K562 (cell line): ENCODE measurements around the gene CHMP3. TPM values are rescaled to one million over a fixed set of nuclear protein-coding genes. Genes with fewer than 3 reads are reported as not detected.

Source experiments
- ATAC-seq: fragments of 200-7000 bp; cut with Tn5 transposase; 3 replicates; pipeline ENCODE4 v1.9.1; 2020; ENCODE audit warnings: moderate library complexity
- BruUV-seq: library from RNA; stranded (reverse); fragments of 400-500 nt; replicated peaks from 2 replicates; lab custom pipeline; 2021; lab: Mats Ljungman, UMichigan
- CTCF ChIA-PET: fragments of 300-600 bp; formaldehyde crosslinking; extraction: SDS; loops from one replicate; lab custom pipeline; 2021; ENCODE audit warnings: low intra/inter-chr PET ratio; lab: Yijun Ruan, JAX
- POLR2A ChIA-PET: fragments of 300-600, 350-650 bp; sonication (Branson Sonifier 250); formaldehyde crosslinking; extraction: SDS; loops from one replicate; lab custom pipeline; 2021; ENCODE audit warnings: antibody characterized with exemption, inconsistent platforms; lab: Yijun Ruan, JAX
- DNase-seq, 4 experiments: peaks; one replicate each; pipeline versions ENCODE4 v3.0.0 to v3.0.0-alpha.2; 2011 to 2018; ENCODE audit warnings: low spot score in 3 of 4, mixed read lengths in 3 of 4; ENCODE audit errors: extremely low read depth in 1 of 4
- FAIRE-seq: peaks from 2 replicates; lab custom pipeline; 2011; peaks lifted over from hg19 to GRCh38; lab: Jason Lieb, UNC
- H2AFZ ChIP-seq: 2 replicates; pipeline ENCODE4 v1.6.0; 2011; ENCODE audit warnings: low read depth, low read length, control low read depth, inconsistent platforms
- H3K27ac ChIP-seq: fragments of 200-600 bp; 3 replicates; pipeline ENCODE4 v1.8.0; 2011; ENCODE audit warnings: low read depth, mild to moderate bottlenecking, control low read depth, inconsistent platforms, low read length, moderate library complexity, mixed read lengths; ENCODE audit errors: extremely low read depth
- H3K27me3 ChIP-seq, 2 experiments: fragments of 300-600 bp in 1 of 2; 2 replicates in 1 of 2; 3 replicates in 1 of 2; pipeline versions ENCODE4 v1.6.0 to v1.8.0; 2011; ENCODE audit warnings: inconsistent platforms in 2 of 2, low read length in 2 of 2, mild to moderate bottlenecking in 1 of 2, mixed read lengths in 1 of 2, moderate library complexity in 1 of 2; ENCODE audit not compliant: control insufficient read depth in 2 of 2, insufficient read depth in 2 of 2
- H3K36me3 ChIP-seq: fragments of 300-600 bp; 3 replicates; pipeline ENCODE4 v1.8.0; 2011; ENCODE audit warnings: mild to moderate bottlenecking, low read length, inconsistent platforms; ENCODE audit not compliant: control insufficient read depth, insufficient read depth
- H3K4me1 ChIP-seq, 2 experiments: fragments of 200-600 bp in 1 of 2; replicated peaks in 1 of 2; 2 replicates in 1 of 2; 3 replicates in 1 of 2; pipeline versions ENCODE4 v1.5.1 to v1.8.0; 2011; ENCODE audit warnings: inconsistent platforms in 2 of 2, low read length in 2 of 2, mild to moderate bottlenecking in 1 of 2, mixed read lengths in 1 of 2, moderate library complexity in 1 of 2; ENCODE audit not compliant: control insufficient read depth in 2 of 2, insufficient read depth in 2 of 2
- H3K4me2 ChIP-seq: 2 replicates; pipeline ENCODE4 v1.6.1; 2011; ENCODE audit warnings: low read length, control low read depth, inconsistent platforms, mixed read lengths; ENCODE audit not compliant: insufficient read depth
- H3K4me3 ChIP-seq: fragments of 200-600 bp; sonication (generic), shearing (Covaris generic); 2 replicates; pipeline ENCODE4 v1.5.1; 2016; ENCODE audit warnings: control low read depth, inconsistent platforms
- H3K79me2 ChIP-seq: fragments of 200-600 bp; 3 replicates; pipeline ENCODE4 v1.8.0; 2011; ENCODE audit warnings: low read length, inconsistent platforms; ENCODE audit not compliant: control insufficient read depth, insufficient read depth
- H3K9ac ChIP-seq, 2 experiments: 2 replicates each; pipeline versions ENCODE4 v1.6.0 to v1.6.1; 2011; ENCODE audit warnings: low read depth in 2 of 2, low read length in 2 of 2, control low read depth in 1 of 2, inconsistent platforms in 1 of 2, mild to moderate bottlenecking in 1 of 2, mixed read lengths in 1 of 2; ENCODE audit not compliant: insufficient read depth in 1 of 2
- H3K9me1 ChIP-seq: one replicate; pipeline ENCODE4 v1.6.0; 2011; ENCODE audit warnings: inconsistent platforms, mild to moderate bottlenecking, low read length, moderate library complexity; ENCODE audit not compliant: control insufficient read depth, insufficient read depth
- H3K9me3 ChIP-seq: replicated peaks from 2 replicates; pipeline ENCODE4 v1.5.1; 2011; ENCODE audit warnings: low read depth, low read length, inconsistent platforms; ENCODE audit not compliant: control insufficient read depth, insufficient read depth
- H4K20me1 ChIP-seq: replicated peaks from 2 replicates; pipeline ENCODE4 v1.6.1; 2011; ENCODE audit warnings: low read length, inconsistent platforms, mixed read lengths; ENCODE audit not compliant: control insufficient read depth, insufficient read depth
- BRD9 ChIP-seq: fragments of 450-650 bp; IDR thresholded peaks from 2 replicates; pipeline ENCODE4 v1.6.1; 2018; ENCODE audit warnings: low read depth; ENCODE audit not compliant: partially characterized antibody
- CHD4 ChIP-seq: fragments of 200-600 bp; sonication (generic); IDR thresholded peaks from 3 replicates; pipeline ENCODE4 v1.6.1; 2012; ENCODE audit warnings: low read depth, mild to moderate bottlenecking, mixed read lengths, low read length, inconsistent platforms; ENCODE audit not compliant: insufficient read depth, insufficient replicate concordance, poor library complexity, severe bottlenecking
- HNRNPLL ChIP-seq: fragments of 200-400 bp; formaldehyde crosslinking; IDR thresholded peaks from 2 replicates; pipeline ENCODE4 v1.6.1; 2017; ENCODE audit warnings: low read length, low read depth, mild to moderate bottlenecking; ENCODE audit not compliant: poor library complexity, severe bottlenecking
- MTA1 ChIP-seq: fragments of 450-650 bp; IDR thresholded peaks from 2 replicates; pipeline ENCODE4 v1.6.1; 2017; ENCODE audit warnings: borderline replicate concordance
- NR2C2 ChIP-seq, 2 experiments: fragments of 200-800 bp in 1 of 2; sonication (Bioruptor generic) in 1 of 2; sonication (generic) in 1 of 2; formaldehyde crosslinking in 1 of 2; IDR thresholded peaks; 2 replicates each; pipeline versions ENCODE4 v1.6.1 to v1.8.0; 2016 to 2022; ENCODE audit warnings: mild to moderate bottlenecking in 1 of 2, missing compliant biosample characterization in 1 of 2, missing genetic modification characterization in 1 of 2, missing genetic modification reagents in 1 of 2
- POLR2B ChIP-seq: fragments of 450-650 bp; IDR thresholded peaks from 2 replicates; pipeline ENCODE4 v1.6.1; 2018; ENCODE audit warnings: low read depth; ENCODE audit not compliant: partially characterized antibody
- SMARCA5 ChIP-seq: fragments of 450-650 bp; IDR thresholded peaks from 2 replicates; pipeline ENCODE4 v1.6.1; 2016
- ZNF324 ChIP-seq: fragments of 250-450 bp; sonication (Bioruptor Pico); IDR thresholded peaks from 2 replicates; pipeline ENCODE4 v1.4.0; 2020; ENCODE audit warnings: mild to moderate bottlenecking
- ZNF347 ChIP-seq: fragments of 450-650 bp; formaldehyde crosslinking; IDR thresholded peaks from 2 replicates; pipeline ENCODE4 v1.4.0; 2020; ENCODE audit warnings: low read depth, mild to moderate bottlenecking, moderate library complexity
- WGBS: fragments of 100-300 bp; shearing (Covaris generic); methylation state at CpG from one replicate; pipeline ENCODE4 v1.1.6; 2016; ENCODE audit warnings: low coverage, mixed read lengths; ENCODE audit not compliant: insufficient coverage; ENCODE audit errors: missing lambda C conversion rate; 5-methylcytosine and 5-hydroxymethylcytosine counted together
- in situ Hi-C: fragments of 300-500 bp; cut with MboI; formaldehyde crosslinking; loops from 4 replicates; pipeline ENCODE4 v1.15.0; 2018; ENCODE audit warnings: inconsistent platforms, mixed read lengths
- intact Hi-C: fragments of 100-400 bp; cut with micrococcal nuclease; formaldehyde crosslinking; loops from 2 replicates; pipeline ENCODE4 v1.14.2; 2022
- polyA plus RNA-seq, 8 experiments: library from polyadenylated mRNA; depleted of rRNA in 4 of 8; stranded (reverse) in 5 of 8; unstranded in 3 of 8; fragments of >200 nt; fragmentation: Nextera tagmentation in 2 of 8; fragmentation: Illumina TruSeq in 1 of 8; extraction: Ambion mirVana in 2 of 8; extraction: Trizol in 1 of 8; gene quantifications; 2 replicates each; pipeline versions ENCODE4 v1.2.1 to v1.2.3, GENCODE V29; 2011 to 2014; ENCODE audit warnings: inconsistent platforms in 1 of 8, missing spikeins in 1 of 8
- total RNA-seq, 7 experiments: library from RNA; depleted of rRNA in 6 of 7; stranded (reverse); fragments of >200 nt in 6 of 7; fragmentation: Illumina TruSeq in 2 of 7; extraction: Trizol in 2 of 7; gene quantifications; 2 replicates each; pipeline versions ENCODE4 v1.2.1 to v1.2.3, GENCODE V29; 2011 to 2021; ENCODE audit warnings: low replicate concordance in 1 of 7
- TF ChIP-seq, protein P1 (sequence below): fragments of 450-650 bp; formaldehyde crosslinking; IDR thresholded peaks from 2 replicates; pipeline ENCODE4 v1.4.0; 2020; ENCODE audit warnings: mild to moderate bottlenecking
- TF ChIP-seq, protein P2 (sequence below): fragments of 200-800 bp; sonication (Bioruptor generic); IDR thresholded peaks from 2 replicates; pipeline ENCODE4 v1.6.1; 2017; ENCODE audit warnings: missing genetic modification characterization, missing compliant biosample characterization
- TF ChIP-seq, protein P3 (sequence below): sonication (generic); formaldehyde crosslinking; IDR thresholded peaks from 2 replicates; pipeline ENCODE4 v1.5.0; 2020; ENCODE audit warnings: missing genetic modification reagents

The CHMP3 gene
- total and polyA plus RNA-seq, 9 of the 15 experiments (the other 6 are each of a cell fraction or from before 2014, with no cell fraction given) = 20.6 to 52.5 (median 31.7) TPM

DNA sequence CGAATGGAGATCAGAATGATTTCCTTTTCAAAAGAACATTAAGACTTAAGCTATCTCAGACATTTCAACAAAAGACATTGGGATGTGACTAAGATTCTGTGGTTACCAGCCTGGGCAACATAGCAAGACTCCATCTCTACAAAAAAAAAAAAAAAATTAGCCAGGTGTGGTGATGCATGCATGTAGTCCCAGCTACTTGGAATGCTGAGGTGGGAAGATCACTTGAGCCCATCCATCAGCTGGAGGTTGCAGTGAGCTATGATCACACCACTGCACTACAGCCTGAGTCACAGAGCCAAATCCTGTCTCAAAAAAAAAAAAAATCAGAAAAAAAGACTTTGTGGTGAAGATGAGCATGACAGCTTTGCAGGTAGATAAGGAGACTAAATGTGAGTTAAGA lies 47.6 kb upstream of the CHMP3 start:
- no peaks in the 10 kb centered on the region for H3K27me3 ChIP-seq
- BruUV-seq = no TSS peak
- TF ChIP-seq, protein P1, sequence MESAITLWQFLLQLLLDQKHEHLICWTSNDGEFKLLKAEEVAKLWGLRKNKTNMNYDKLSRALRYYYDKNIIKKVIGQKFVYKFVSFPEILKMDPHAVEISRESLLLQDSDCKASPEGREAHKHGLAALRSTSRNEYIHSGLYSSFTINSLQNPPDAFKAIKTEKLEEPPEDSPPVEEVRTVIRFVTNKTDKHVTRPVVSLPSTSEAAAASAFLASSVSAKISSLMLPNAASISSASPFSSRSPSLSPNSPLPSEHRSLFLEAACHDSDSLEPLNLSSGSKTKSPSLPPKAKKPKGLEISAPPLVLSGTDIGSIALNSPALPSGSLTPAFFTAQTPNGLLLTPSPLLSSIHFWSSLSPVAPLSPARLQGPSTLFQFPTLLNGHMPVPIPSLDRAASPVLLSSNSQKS (CRISPR knock-in tag) = no peak
- no peak for TF ChIP-seq BRD9
- TF ChIP-seq HNRNPLL = no peak
- TF ChIP-seq ZNF324 (CRISPR knock-in tag) = no peak
- no peak for TF ChIP-seq CHD4
- TF ChIP-seq, protein P2, sequence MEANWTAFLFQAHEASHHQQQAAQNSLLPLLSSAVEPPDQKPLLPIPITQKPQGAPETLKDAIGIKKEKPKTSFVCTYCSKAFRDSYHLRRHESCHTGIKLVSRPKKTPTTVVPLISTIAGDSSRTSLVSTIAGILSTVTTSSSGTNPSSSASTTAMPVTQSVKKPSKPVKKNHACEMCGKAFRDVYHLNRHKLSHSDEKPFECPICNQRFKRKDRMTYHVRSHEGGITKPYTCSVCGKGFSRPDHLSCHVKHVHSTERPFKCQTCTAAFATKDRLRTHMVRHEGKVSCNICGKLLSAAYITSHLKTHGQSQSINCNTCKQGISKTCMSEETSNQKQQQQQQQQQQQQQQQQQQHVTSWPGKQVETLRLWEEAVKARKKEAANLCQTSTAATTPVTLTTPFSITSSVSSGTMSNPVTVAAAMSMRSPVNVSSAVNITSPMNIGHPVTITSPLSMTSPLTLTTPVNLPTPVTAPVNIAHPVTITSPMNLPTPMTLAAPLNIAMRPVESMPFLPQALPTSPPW (CRISPR knock-in tag) = no peak
- no peak for TF ChIP-seq ZNF347 (CRISPR knock-in tag)
- TF ChIP-seq MTA1 = no peak
- TF ChIP-seq, protein P3, sequence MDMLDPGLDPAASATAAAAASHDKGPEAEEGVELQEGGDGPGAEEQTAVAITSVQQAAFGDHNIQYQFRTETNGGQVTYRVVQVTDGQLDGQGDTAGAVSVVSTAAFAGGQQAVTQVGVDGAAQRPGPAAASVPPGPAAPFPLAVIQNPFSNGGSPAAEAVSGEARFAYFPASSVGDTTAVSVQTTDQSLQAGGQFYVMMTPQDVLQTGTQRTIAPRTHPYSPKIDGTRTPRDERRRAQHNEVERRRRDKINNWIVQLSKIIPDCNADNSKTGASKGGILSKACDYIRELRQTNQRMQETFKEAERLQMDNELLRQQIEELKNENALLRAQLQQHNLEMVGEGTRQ (CRISPR knock-in tag) = no peak
- TF ChIP-seq NR2C2 (CRISPR knock-in tag; IDR thresholded peaks at IDR 0.05) = no peak
- no peak for TF ChIP-seq NR2C2 (tag; IDR thresholded peaks at IDR 0.05)
- TF ChIP-seq SMARCA5 = no peak
- no peak for TF ChIP-seq POLR2B
- TF ChIP-seq, all 486 proteins: peak for 0
- H2AFZ ChIP-seq = no peak overlapping the region
- H4K20me1 ChIP-seq = no peaks in the 10 kb centered on the region; the same call in 1 of the 2 replicates
- WGBS = 86% methylated on average over 1 of the region's 1 CpG
- FAIRE-seq = no peak
- H3K9ac ChIP-seq = no peak overlapping the region
- H3K4me3 ChIP-seq = no peak overlapping the region
- H3K4me2 ChIP-seq = no peak overlapping the region
- ChIA-PET CTCF (no interaction called here), POLR2A (interaction anchor here (0.6 to 1.7 kb wide), 4 partner anchors 9 to 114 kb away, joined by 4 to 5 read pairs (median 4); no protein-coding TSS in a partner anchor)
- H3K4me1 ChIP-seq = no peaks in the 10 kb centered on the region
- no peaks in the 10 kb centered on the region for H3K79me2 ChIP-seq
- in situ Hi-C loops = no loop called here
- ATAC-seq = no peak
- no peak for DNase-seq
- no peaks in the 10 kb centered on the region for H3K9me1 ChIP-seq
- H3K9me3 ChIP-seq = no peaks in the 10 kb centered on the region
- no peak overlapping the region for H3K27ac ChIP-seq
- intact Hi-C loops = no loop called here
- H3K36me3 ChIP-seq = peaks cover 3% of the 10 kb centered on the region; the same call in 1 of the 3 replicates
